PFSK-1 (cell line): ENCODE data around the gene ADAMTS10. TPM values are rescaled to one million over a fixed set of nuclear protein-coding genes. Genes with fewer than 3 reads are reported as not detected.

ENCODE experiments used
- FOXP2 ChIP-seq: optimal IDR thresholded peaks from 2 replicates; pipeline ENCODE3; 2011; ENCODE audit warnings: borderline replicate concordance, control low read depth, inconsistent platforms; ENCODE audit not compliant: insufficient read depth; ENCODE audit errors: extremely low read length, extremely low read depth
- POLR2AphosphoS5 ChIP-seq: IDR thresholded peaks from 2 replicates; pipeline ENCODE4 v1.6.1; 2012; ENCODE audit warnings: low read depth, mild to moderate bottlenecking, control low read depth, low read length, moderate library complexity
- SIN3A ChIP-seq: IDR thresholded peaks from 2 replicates; pipeline ENCODE4 v1.6.1; 2012; ENCODE audit warnings: mild to moderate bottlenecking, low read length, moderate library complexity, borderline replicate concordance; ENCODE audit not compliant: insufficient read depth
- TAF1 ChIP-seq: IDR thresholded peaks from 2 replicates; pipeline ENCODE4 v1.6.1; 2012; ENCODE audit warnings: low read length, control low read depth, borderline replicate concordance; ENCODE audit not compliant: insufficient read depth
- polyA plus RNA-seq: library from polyadenylated mRNA; unstranded; fragments of >200 nt; gene quantifications from one replicate; pipeline ENCODE4 v1.2.1, GENCODE V29; 2012; ENCODE audit warnings: low read depth, missing spikeins; ENCODE audit not compliant: insufficient read length
- TF ChIP-seq, protein P1 (sequence below), 2 experiments: IDR thresholded peaks; 2 replicates each; pipeline versions ENCODE4 v1.6.1 to v1.8.0; 2011 to 2012; ENCODE audit warnings: low read depth in 2 of 2, low read length in 2 of 2, control low read depth in 1 of 2, inconsistent platforms in 1 of 2, mild to moderate bottlenecking in 1 of 2, moderate library complexity in 1 of 2; ENCODE audit not compliant: insufficient read depth in 1 of 2

ADAMTS10 gene
- polyA plus RNA-seq = 26.1 TPM

DNA sequence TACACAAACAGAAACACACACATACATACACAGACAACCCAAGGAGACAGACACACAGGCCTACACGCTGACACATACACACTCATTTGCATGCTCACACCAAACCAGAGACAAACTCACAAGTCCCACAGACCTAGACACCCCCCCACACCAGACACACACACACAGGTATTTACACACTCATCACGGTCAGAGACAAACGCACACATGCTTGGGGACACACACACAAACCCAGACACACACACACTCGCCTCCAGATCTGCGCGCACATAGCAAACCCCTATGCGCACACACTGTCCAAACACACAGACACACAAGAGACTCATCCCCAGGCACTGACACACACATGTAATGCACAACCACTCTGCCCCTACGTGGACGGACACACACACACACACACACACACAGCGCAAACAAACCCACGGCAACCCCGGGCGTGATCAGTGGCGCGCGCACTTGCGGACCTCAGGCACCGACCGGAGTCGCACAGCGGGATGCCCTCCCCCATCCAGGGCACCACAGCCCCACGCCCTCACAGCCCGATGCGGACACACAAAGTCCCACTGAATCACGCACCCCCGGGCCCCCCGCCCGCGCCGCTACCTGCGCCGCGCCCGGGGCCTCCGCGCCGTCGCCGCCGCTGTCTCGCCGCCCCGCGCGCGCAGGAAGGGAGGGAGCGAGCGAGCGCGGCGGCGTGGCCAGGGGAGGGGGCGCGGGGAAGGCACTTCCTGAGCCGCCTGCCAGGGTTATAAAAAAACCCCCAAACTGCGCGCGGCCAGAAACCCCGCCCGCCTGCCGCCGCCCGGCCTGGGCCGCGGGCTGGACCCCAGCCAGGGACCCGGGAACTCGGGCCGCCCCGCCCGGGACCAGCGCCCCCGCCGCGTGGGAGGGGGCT lies at the start of gene ADAMTS10:
TSS of gene ADAMTS10 (minus strand) at position 675 of the 895 bp plus-strand sequence. CDS start 5,005 bp downstream, outside the sequence.
- TF ChIP-seq POLR2AphosphoS5 = no peak

DNA sequence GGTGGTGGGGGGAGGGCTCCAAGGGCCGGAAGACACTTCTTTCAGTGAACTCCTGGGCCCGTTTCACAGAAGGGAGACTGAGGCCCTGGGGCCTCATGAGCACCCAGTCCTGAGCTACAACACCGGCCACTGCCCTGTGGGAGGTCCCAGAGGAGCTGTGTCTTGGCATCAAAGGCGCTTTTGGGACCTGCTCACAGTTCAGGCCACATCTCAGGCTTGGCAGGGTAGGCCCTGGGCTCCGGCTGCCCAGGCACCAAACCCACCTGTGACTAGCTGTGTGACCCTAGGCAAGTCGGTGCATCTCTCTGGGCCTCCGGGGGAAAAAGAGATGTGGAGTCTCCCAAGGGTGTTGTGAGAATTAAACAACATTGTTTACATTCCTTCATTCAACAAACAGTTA lies 49.4 kb upstream of the ADAMTS10 start:
- TF ChIP-seq SIN3A = no peak
- TF ChIP-seq FOXP2 = no peak
- TF ChIP-seq, protein P1, sequence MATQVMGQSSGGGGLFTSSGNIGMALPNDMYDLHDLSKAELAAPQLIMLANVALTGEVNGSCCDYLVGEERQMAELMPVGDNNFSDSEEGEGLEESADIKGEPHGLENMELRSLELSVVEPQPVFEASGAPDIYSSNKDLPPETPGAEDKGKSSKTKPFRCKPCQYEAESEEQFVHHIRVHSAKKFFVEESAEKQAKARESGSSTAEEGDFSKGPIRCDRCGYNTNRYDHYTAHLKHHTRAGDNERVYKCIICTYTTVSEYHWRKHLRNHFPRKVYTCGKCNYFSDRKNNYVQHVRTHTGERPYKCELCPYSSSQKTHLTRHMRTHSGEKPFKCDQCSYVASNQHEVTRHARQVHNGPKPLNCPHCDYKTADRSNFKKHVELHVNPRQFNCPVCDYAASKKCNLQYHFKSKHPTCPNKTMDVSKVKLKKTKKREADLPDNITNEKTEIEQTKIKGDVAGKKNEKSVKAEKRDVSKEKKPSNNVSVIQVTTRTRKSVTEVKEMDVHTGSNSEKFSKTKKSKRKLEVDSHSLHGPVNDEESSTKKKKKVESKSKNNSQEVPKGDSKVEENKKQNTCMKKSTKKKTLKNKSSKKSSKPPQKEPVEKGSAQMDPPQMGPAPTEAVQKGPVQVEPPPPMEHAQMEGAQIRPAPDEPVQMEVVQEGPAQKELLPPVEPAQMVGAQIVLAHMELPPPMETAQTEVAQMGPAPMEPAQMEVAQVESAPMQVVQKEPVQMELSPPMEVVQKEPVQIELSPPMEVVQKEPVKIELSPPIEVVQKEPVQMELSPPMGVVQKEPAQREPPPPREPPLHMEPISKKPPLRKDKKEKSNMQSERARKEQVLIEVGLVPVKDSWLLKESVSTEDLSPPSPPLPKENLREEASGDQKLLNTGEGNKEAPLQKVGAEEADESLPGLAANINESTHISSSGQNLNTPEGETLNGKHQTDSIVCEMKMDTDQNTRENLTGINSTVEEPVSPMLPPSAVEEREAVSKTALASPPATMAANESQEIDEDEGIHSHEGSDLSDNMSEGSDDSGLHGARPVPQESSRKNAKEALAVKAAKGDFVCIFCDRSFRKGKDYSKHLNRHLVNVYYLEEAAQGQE (IDR thresholded peaks at IDR 0.05; ENCODE audit: insufficient read depth in 1 of 2, low read depth in 2 of 2, low read length in 2 of 2) = no peak
- no peak for TF ChIP-seq POLR2AphosphoS5
- TF ChIP-seq TAF1 = no peak

DNA sequence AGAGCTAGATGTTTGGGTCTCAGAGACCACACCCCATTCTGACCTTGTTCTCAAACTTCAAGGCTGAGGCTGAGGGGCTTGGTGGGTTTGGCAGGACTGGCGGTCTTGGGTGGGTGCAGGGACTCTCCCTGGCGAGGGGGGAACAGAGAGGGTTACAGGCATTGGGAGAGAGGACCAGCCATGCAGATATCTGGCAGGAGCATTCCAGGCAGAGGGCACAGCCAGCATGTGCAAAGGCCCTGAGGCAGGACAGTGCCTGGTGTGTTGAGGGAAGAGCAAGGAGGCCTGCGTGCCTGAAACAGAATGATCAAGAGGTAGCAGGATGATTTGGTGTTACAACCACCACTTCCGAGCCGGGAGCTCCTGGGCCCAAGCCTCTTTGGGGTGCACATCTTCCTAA lies 47.4 kb upstream of the ADAMTS10 start:
- TF ChIP-seq POLR2AphosphoS5 (no peak), TAF1 (no peak), FOXP2 (no peak)
- TF ChIP-seq, protein P1 (IDR thresholded peaks at IDR 0.05; ENCODE audit: insufficient read depth in 1 of 2, low read depth in 2 of 2, low read length in 2 of 2) = no peak

DNA sequence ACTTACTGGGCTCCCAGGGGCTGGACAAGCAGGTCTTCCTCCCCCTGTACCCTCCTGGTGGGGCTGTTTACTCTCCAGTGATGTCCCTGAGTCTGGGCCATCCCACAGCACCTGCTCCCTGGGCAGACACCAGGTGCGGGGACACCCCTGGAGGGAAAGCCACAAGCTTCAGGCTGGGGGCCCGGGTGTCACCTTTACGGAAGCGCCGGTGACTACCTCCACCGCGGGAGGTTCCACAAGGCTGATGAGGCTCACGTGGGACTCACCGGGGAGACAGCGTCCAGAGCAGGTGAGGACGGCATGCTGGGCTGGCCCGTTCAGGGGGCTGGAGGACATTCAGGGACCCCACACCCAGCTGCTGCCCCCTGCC lies 44.8 kb upstream of the ADAMTS10 start:
- no peak for TF ChIP-seq SIN3A
- no peak for TF ChIP-seq TAF1
- TF ChIP-seq, protein P1 (IDR thresholded peaks at IDR 0.05; ENCODE audit: insufficient read depth in 1 of 2, low read depth in 2 of 2, low read length in 2 of 2) = no peak

DNA sequence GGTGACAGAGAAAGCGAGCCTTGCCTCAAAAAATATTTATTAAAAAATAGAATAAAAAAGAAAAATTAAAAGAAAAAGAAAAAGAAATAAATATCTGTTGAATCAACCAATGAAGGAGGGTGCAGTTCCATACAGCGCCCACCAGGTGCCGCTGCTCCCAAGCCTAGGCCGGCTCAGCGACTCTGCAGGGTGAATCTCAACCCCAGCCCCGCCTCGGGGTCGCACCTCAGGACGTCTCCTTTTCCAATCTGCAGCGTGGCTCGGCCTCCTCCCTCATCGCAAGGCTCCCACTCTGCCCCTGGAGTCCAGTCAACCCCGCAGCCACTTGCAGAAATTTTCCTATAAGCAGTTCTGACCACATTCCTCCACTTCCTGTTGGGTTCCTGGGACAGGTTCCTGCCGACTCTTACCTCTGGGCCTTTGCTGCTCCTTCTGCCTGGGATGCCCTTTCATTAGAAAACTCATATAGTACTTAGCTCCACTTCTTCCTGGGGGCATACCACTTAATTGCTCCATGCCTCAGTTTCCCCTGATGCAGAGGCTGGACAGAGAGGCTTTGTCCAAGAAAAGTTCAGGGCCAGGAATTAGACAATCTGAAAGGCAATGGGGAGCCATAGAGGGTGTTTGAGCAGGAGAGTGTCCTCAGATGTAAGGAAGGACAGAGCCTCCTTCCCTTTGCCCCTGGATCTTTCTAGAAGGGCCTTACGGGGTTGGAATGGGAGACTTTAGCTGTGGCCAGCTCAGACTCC lies 44.2 kb upstream of the ADAMTS10 start:
- no peak; the same call in 1 of the 2 replicates for TF ChIP-seq POLR2AphosphoS5
- no peak for TF ChIP-seq TAF1
- TF ChIP-seq, protein P1 (IDR thresholded peaks at IDR 0.05; ENCODE audit: insufficient read depth in 1 of 2, low read depth in 2 of 2, low read length in 2 of 2) = no peak
- no peak for TF ChIP-seq FOXP2
- TF ChIP-seq SIN3A = no peak
